ENCODE measurements around the gene BNC2.

DNA sequence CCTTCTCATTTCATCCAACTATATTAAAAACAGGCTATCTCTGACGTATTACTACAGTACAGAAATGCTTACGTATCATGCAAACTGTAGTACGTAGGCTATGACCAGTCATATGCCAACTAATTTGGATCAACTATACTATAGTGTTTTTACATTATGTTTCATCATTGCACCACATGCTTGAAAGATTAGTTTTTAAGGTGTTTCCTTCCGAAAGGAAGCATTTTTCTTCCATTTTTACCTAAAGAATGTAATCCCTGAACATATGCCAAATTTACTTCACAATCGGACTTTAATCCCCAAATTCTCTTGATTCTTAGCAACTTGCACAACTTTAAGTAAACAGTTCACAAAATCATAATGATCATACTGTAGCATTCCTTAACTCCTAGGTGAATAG lies 153.9 kb downstream of the BNC2 start:
- TF ChIP-seq, protein P1, sequence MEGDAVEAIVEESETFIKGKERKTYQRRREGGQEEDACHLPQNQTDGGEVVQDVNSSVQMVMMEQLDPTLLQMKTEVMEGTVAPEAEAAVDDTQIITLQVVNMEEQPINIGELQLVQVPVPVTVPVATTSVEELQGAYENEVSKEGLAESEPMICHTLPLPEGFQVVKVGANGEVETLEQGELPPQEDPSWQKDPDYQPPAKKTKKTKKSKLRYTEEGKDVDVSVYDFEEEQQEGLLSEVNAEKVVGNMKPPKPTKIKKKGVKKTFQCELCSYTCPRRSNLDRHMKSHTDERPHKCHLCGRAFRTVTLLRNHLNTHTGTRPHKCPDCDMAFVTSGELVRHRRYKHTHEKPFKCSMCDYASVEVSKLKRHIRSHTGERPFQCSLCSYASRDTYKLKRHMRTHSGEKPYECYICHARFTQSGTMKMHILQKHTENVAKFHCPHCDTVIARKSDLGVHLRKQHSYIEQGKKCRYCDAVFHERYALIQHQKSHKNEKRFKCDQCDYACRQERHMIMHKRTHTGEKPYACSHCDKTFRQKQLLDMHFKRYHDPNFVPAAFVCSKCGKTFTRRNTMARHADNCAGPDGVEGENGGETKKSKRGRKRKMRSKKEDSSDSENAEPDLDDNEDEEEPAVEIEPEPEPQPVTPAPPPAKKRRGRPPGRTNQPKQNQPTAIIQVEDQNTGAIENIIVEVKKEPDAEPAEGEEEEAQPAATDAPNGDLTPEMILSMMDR (IDR thresholded peaks at IDR 0.05), result no peak
- no peak for TF ChIP-seq POLR2A (IDR thresholded peaks at IDR 0.05)

Measured in right lobe of liver (tissue), 4 donors.